H9 (cell line): Measurements from ENCODE around the gene VPS54. TPM values are rescaled to one million over a fixed set of nuclear protein-coding genes. Genes with fewer than 3 reads are reported as not detected.

Experiments
- DNase-seq: peaks from one replicate; pipeline ENCODE4 v3.0.0-alpha.2; 2017
- H2AFZ ChIP-seq: one replicate; pipeline ENCODE4 v1.6.1; 2013; ENCODE audit warnings: mild to moderate bottlenecking, low read length, control low read depth, moderate library complexity
- H2AK5ac ChIP-seq: 2 replicates; pipeline ENCODE4 v1.6.1; 2013; ENCODE audit warnings: low read length, control low read depth, mixed read lengths; ENCODE audit not compliant: insufficient read length
- H2BK120ac ChIP-seq: one replicate; pipeline ENCODE4 v1.6.1; 2013; ENCODE audit warnings: low read depth, mild to moderate bottlenecking, low read length, control low read depth, inconsistent platforms; ENCODE audit not compliant: poor library complexity, severe bottlenecking
- H2BK12ac ChIP-seq: 2 replicates; pipeline ENCODE4 v1.6.1; 2013; ENCODE audit warnings: low read length, control low read depth, mixed read lengths, low read depth; ENCODE audit not compliant: insufficient read length
- H2BK15ac ChIP-seq: 2 replicates; pipeline ENCODE4 v1.6.1; 2013; ENCODE audit warnings: low read depth, low read length, control low read depth
- H2BK20ac ChIP-seq: one replicate; pipeline ENCODE4 v1.6.1; 2013; ENCODE audit warnings: low read depth, mild to moderate bottlenecking, low read length, control low read depth, inconsistent platforms; ENCODE audit not compliant: poor library complexity, severe bottlenecking
- H2BK5ac ChIP-seq: 2 replicates; pipeline ENCODE4 v1.6.1; 2013; ENCODE audit warnings: low read length, control low read depth, mixed read lengths; ENCODE audit not compliant: insufficient read length
- H3K14ac ChIP-seq: 2 replicates; pipeline ENCODE4 v1.6.1; 2013; ENCODE audit warnings: low read length, control low read depth; ENCODE audit not compliant: insufficient read depth
- H3K18ac ChIP-seq: 2 replicates; pipeline ENCODE4 v1.6.1; 2013; ENCODE audit warnings: low read depth, mild to moderate bottlenecking, mixed read lengths, low read length, control low read depth; ENCODE audit not compliant: insufficient read length
- H3K23ac ChIP-seq: 2 replicates; pipeline ENCODE4 v1.6.1; 2013; ENCODE audit warnings: low read length, control low read depth, mixed read lengths, low read depth; ENCODE audit not compliant: insufficient read length
- H3K23me2 ChIP-seq: 2 replicates; pipeline ENCODE4 v1.6.1; 2013; ENCODE audit warnings: low read depth, mild to moderate bottlenecking, mixed read lengths, low read length, control low read depth; ENCODE audit not compliant: insufficient read length, poor library complexity, severe bottlenecking
- H3K27ac ChIP-seq: 2 replicates; pipeline ENCODE4 v1.5.1; 2013; ENCODE audit warnings: low read length, control low read depth, mixed read lengths, low read depth; ENCODE audit not compliant: insufficient read length
- H3K27me3 ChIP-seq: 2 replicates; pipeline ENCODE4 v1.6.1; 2013; ENCODE audit warnings: low read length, control low read depth, inconsistent platforms; ENCODE audit not compliant: insufficient read depth
- H3K4ac ChIP-seq: 2 replicates; pipeline ENCODE4 v1.6.1; 2013; ENCODE audit warnings: low read depth, mild to moderate bottlenecking, control low read depth, inconsistent platforms, low read length, moderate library complexity
- H3K4me1 ChIP-seq: 2 replicates; pipeline ENCODE4 v1.6.1; 2013; ENCODE audit warnings: low read length, control low read depth, inconsistent platforms; ENCODE audit not compliant: insufficient read depth
- H3K4me2 ChIP-seq: 2 replicates; pipeline ENCODE4 v1.6.1; 2013; ENCODE audit warnings: low read length, control low read depth, mixed read lengths; ENCODE audit not compliant: insufficient read length, insufficient read depth
- H3K56ac ChIP-seq: 2 replicates; pipeline ENCODE4 v1.6.1; 2013; ENCODE audit warnings: low read depth, mild to moderate bottlenecking, mixed read lengths, low read length, control low read depth; ENCODE audit not compliant: insufficient read length
- H3K79me1 ChIP-seq: 2 replicates; pipeline ENCODE4 v1.6.1; 2013; ENCODE audit warnings: low read depth, mild to moderate bottlenecking, moderate library complexity, low read length, control low read depth, inconsistent platforms; ENCODE audit not compliant: insufficient read depth, poor library complexity, severe bottlenecking
- H3K79me2 ChIP-seq: 2 replicates; pipeline ENCODE4 v1.6.1; 2013; ENCODE audit warnings: low read length, control low read depth, inconsistent platforms; ENCODE audit not compliant: insufficient read depth
- H3K9ac ChIP-seq: 2 replicates; pipeline ENCODE4 v1.6.1; 2013; ENCODE audit warnings: low read length, control low read depth, mixed read lengths; ENCODE audit not compliant: insufficient read length; ENCODE audit errors: extremely low read depth
- H3K9me3 ChIP-seq: one replicate; pipeline ENCODE4 v1.6.1; 2013; ENCODE audit warnings: low read depth, low read length, inconsistent platforms; ENCODE audit not compliant: control insufficient read depth
- H3T11ph ChIP-seq: one replicate; pipeline ENCODE4 v1.6.1; 2013; ENCODE audit warnings: mild to moderate bottlenecking, low read length, control low read depth, inconsistent platforms
- H4K20me1 ChIP-seq: one replicate; pipeline ENCODE4 v1.6.1; 2013; ENCODE audit not compliant: control insufficient read depth, insufficient read length, insufficient read depth
- H4K5ac ChIP-seq: 2 replicates; pipeline ENCODE4 v1.6.1; 2013; ENCODE audit warnings: low read depth, mild to moderate bottlenecking, mixed read lengths, low read length, control low read depth; ENCODE audit not compliant: insufficient read length
- H4K8ac ChIP-seq: replicated peaks from 2 replicates; pipeline ENCODE4 v1.6.1; 2013; ENCODE audit warnings: low read length, control low read depth, mixed read lengths, low read depth; ENCODE audit not compliant: insufficient read length
- H4K91ac ChIP-seq: 2 replicates; pipeline ENCODE4 v1.6.1; 2013; ENCODE audit warnings: low read depth, mild to moderate bottlenecking, moderate library complexity, mixed read lengths, low read length, control low read depth; ENCODE audit not compliant: insufficient read length
- H3K27ac Mint-ChIP-seq, 3 experiments: 2 replicates in 2 of 3; 3 replicates in 1 of 3; pipeline ENCODE4 v1.8.0; 2020 to 2021; ENCODE audit warnings: mixed read lengths in 3 of 3, mild to moderate bottlenecking in 1 of 3, moderate library complexity in 1 of 3
- H3K27me3 Mint-ChIP-seq: 2 replicates; pipeline ENCODE4 v1.8.0; 2021; ENCODE audit warnings: low read depth, mild to moderate bottlenecking, moderate library complexity, mixed read lengths
- H3K36me3 Mint-ChIP-seq, 3 experiments: 2 replicates in 2 of 3; 3 replicates in 1 of 3; pipeline ENCODE4 v1.8.0; 2020 to 2021; ENCODE audit warnings: low read depth in 3 of 3, mixed read lengths in 3 of 3; ENCODE audit not compliant: insufficient read depth in 1 of 3
- H3K4me1 Mint-ChIP-seq, 2 experiments: 2 replicates each; pipeline ENCODE4 v1.8.0; 2020; ENCODE audit warnings: mixed read lengths in 2 of 2
- H3K4me3 Mint-ChIP-seq, 2 experiments: 2 replicates in 1 of 2; 3 replicates in 1 of 2; pipeline ENCODE4 v1.8.0; 2020 to 2021; ENCODE audit warnings: mild to moderate bottlenecking in 2 of 2, mixed read lengths in 2 of 2, moderate library complexity in 1 of 2
- H3K9me3 Mint-ChIP-seq, 2 experiments: 2 replicates in 1 of 2; 3 replicates in 1 of 2; pipeline ENCODE4 v1.8.0; 2020; ENCODE audit warnings: mild to moderate bottlenecking in 2 of 2, mixed read lengths in 2 of 2, moderate library complexity in 1 of 2
- total RNA-seq: library from RNA; stranded (reverse); gene quantifications from 2 replicates; pipeline ENCODE4 v1.2.1, GENCODE V29; 2021
- TF ChIP-seq, protein P1 (sequence below): fragments of 200-600 bp; sonication (generic); conservative IDR thresholded peaks from 3 replicates; pipeline ENCODE4 v1.8.0; 2021; ENCODE audit warnings: antibody characterized with exemption, mild to moderate bottlenecking

Gene VPS54
- total RNA-seq, 1 experiment from 2014 or later = 13.4 TPM

DNA sequence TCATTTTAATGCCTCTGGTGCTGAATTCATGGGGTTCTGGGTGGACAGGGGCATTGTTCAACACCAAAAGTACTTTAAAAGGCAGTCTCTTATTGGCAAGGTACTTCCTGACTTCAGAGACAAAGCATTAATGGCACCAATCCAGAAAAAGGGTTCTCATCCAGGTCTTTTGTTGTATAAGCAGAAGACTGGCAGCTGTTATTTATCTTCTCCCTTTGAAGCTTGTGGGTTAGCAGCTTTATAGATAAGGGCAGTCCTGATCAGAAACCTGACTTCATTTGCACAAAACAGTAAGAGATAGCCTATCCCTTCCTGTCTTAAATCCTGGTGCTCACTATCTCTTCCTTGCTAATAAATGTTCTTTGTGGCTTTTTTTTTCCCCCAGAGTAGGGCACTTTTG, 68.8 kb downstream of the VPS54 start:
- H3K4ac ChIP-seq = no peak overlapping the region
- H3T11ph ChIP-seq = no peak overlapping the region
- no peak overlapping the region for H3K18ac ChIP-seq
- H4K8ac ChIP-seq = no peak overlapping the region
- no peaks in the 10 kb centered on the region for H3K27me3 ChIP-seq
- H4K20me1 ChIP-seq = no peaks in the 10 kb centered on the region
- H2BK120ac ChIP-seq = no peak overlapping the region
- H3K79me1 ChIP-seq = no peaks in the 10 kb centered on the region
- no peaks in the 10 kb centered on the region; the same call in 1 of the 2 replicates for H3K4me1 ChIP-seq
- H2AFZ ChIP-seq = no peak overlapping the region
- no peak overlapping the region for H3K4me3 Mint-ChIP-seq
- H2BK15ac ChIP-seq = no peak overlapping the region
- H2BK5ac ChIP-seq = no peak overlapping the region
- H2AK5ac ChIP-seq = no peak overlapping the region
- H3K4me1 Mint-ChIP-seq = no peaks in the 10 kb centered on the region
- no peaks in the 10 kb centered on the region for H3K79me2 ChIP-seq
- H3K27ac Mint-ChIP-seq = peak overlapping the region in 1 of 3 experiments; percentile 53; a peak in 1 of 7 replicates
- TF ChIP-seq, protein P1, sequence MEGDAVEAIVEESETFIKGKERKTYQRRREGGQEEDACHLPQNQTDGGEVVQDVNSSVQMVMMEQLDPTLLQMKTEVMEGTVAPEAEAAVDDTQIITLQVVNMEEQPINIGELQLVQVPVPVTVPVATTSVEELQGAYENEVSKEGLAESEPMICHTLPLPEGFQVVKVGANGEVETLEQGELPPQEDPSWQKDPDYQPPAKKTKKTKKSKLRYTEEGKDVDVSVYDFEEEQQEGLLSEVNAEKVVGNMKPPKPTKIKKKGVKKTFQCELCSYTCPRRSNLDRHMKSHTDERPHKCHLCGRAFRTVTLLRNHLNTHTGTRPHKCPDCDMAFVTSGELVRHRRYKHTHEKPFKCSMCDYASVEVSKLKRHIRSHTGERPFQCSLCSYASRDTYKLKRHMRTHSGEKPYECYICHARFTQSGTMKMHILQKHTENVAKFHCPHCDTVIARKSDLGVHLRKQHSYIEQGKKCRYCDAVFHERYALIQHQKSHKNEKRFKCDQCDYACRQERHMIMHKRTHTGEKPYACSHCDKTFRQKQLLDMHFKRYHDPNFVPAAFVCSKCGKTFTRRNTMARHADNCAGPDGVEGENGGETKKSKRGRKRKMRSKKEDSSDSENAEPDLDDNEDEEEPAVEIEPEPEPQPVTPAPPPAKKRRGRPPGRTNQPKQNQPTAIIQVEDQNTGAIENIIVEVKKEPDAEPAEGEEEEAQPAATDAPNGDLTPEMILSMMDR = no peak
- no peaks in the 10 kb centered on the region for H3K9me3 ChIP-seq
- no peaks in the 10 kb centered on the region for H3K27me3 Mint-ChIP-seq
- H2BK20ac ChIP-seq = no peak overlapping the region
- no peak overlapping the region for H3K4me2 ChIP-seq
- H3K56ac ChIP-seq = no peak overlapping the region
- H4K91ac ChIP-seq = no peak overlapping the region
- no peaks in the 10 kb centered on the region for H3K23me2 ChIP-seq
- H3K9ac ChIP-seq = no peak overlapping the region
- H3K36me3 Mint-ChIP-seq = peaks cover 4 to 14% (median 6%) of the 10 kb centered on the region in 3 experiments; a peak in 5 of 7 replicates
- H3K14ac ChIP-seq = no peak overlapping the region
- DNase-seq = no peak
- peaks cover 0 to 4% of the 10 kb centered on the region in 2 experiments; a peak in 3 of 5 replicates for H3K9me3 Mint-ChIP-seq
- no peak overlapping the region for H4K5ac ChIP-seq
- no peak overlapping the region for H2BK12ac ChIP-seq
- no peak overlapping the region for H3K23ac ChIP-seq
- no peak overlapping the region for H3K27ac ChIP-seq
